HG03558 (cell line): ENCODE data around the gene POU2AF3.

ENCODE experiments used
- ATAC-seq: cut with Tn5 transposase; IDR thresholded peaks from one replicate; pipeline ENCODE4 v1.9.1; 2021; ENCODE audit warnings: moderate number of reproducible peaks; ENCODE audit not compliant: unreplicated experiment; ENCODE audit errors: extremely low read depth

The POU2AF3 gene

DNA sequence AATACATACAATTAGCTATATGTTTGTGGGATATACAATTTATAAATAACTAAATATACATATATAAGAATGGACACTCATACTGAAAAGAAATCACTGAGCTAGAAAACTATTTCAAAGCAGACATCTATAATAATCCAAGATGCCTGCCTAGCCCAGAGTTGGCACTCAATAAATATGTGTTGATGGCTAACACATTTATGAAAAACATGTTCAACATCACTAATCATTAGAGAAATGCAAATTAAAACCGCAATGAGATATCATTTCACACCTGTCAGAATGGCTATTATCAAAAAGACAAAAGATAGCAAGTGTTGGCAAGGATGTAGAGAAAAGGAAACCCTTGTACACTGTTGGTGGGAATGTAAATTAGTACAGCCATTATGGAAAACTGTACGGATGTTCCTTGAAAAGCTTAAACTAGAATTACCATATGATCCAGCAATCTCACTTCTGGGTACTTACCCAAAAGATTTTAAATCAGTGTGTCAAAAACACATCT, 50.9 kb downstream of the POU2AF3 start:
- no peak for ATAC-seq

DNA sequence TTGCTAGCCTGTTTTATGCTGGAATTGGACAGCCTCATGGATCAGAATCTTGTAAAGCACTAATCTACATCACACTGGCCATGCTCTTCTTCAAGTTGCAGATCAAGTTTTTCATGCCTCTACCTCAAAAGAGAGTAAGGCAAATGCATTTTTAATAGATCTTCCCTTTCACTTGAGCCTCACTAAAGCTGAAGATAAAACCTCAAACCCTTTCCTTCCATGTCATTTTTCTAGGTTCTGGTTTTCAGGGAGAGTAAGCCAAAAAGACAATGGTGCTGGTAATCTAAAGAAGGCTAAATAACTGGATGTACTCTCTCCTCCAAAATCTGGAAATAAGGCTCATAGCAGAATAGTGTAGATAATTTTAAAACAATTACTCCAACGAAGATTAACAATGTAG, 52.5 kb downstream of the POU2AF3 start:
- ATAC-seq, result no peak

DNA sequence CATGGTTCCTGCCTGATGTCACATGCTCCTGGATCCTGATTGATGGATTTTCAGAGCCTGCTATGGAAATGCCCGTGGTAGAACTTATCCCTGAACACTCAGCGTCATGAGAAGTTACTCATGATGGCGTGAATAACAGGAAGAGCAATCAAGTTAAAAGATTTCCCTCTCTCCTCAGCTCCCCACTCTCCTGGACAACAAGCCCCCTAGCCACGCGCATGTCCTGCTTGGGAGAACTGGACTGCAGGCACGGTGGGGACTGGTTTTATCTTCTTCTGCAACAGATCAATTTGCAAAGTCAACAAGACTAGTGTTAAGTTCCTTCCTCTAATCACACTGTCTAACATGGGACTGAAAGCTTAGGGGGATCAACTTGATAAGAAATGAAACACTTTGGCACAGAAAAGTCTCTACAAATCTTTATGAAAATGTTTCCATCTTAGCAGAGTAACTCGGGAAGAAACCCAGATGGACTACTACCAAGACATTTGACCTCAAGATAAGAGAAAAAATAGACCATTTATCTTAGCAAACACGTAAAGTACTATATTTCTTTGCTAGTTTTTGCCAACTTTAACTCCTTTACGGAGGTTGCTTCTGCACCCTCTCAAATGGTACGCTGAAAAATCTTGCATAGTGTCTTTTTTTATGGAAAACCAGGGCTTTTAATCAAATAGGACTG, 53.2 kb downstream of the POU2AF3 start:
- no peak for ATAC-seq

DNA sequence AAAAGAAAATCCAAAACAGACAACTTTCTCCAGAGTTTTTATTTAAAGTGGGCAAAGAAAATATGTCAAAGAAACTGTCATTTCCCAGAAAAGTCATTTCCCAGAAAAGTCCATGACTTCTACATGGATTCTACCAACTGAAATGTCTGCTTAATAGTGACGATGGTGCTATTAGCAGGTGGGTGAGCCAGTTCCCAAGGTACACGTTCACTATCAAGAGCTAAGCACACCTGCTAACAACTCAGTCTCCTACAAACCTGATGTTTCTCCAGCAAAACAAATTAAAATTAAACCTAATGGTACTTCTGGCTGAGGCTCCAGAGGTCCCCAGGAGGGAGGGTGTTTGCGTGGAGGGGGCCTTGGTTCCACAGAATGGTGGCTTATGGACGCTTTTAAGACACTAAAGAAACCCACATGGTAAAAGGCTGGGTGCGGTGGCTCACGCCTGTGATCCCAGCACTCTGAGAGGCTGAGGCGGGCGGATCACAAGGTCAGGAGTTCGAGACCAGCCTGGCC, 53.9 kb downstream of the POU2AF3 start:
- no peak for ATAC-seq

DNA sequence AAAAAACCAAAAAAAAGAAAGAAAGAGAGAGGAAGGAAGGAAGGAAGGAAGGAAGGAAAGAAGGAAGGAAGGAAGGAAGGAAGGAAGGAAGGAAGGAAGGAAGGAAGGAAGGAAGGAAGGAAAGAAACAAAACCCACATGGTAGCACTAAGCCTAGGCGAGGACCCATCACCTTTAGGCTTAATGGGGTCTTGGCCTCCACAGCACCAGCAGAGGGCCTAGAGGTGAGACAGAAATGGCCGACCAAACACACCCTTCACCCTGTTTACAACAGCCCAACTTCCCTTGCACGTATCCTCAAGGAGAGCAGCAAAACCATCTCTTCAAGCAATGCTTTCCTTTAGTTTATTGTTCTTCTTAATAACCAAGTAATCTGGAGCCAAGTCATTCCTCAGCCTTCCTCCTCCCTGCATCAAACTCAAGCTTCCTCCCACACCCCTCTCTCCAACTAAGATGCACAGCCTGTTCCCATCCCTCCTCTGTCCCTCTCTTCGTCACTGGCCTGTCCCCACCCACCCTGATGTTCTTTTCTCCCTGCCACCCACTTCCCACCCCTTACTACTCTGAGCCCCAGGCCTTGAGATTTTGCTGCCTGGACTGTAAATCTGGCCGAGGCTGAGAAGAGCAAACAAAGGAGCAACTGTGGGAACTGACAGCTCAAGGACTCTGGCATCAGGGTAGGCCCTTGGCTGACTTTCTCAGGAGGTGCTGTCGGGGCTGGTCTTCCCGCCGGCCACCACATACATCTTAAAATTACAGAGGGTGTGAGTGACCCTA, 54.8 kb downstream of the POU2AF3 start:
- ATAC-seq, result no peak

DNA sequence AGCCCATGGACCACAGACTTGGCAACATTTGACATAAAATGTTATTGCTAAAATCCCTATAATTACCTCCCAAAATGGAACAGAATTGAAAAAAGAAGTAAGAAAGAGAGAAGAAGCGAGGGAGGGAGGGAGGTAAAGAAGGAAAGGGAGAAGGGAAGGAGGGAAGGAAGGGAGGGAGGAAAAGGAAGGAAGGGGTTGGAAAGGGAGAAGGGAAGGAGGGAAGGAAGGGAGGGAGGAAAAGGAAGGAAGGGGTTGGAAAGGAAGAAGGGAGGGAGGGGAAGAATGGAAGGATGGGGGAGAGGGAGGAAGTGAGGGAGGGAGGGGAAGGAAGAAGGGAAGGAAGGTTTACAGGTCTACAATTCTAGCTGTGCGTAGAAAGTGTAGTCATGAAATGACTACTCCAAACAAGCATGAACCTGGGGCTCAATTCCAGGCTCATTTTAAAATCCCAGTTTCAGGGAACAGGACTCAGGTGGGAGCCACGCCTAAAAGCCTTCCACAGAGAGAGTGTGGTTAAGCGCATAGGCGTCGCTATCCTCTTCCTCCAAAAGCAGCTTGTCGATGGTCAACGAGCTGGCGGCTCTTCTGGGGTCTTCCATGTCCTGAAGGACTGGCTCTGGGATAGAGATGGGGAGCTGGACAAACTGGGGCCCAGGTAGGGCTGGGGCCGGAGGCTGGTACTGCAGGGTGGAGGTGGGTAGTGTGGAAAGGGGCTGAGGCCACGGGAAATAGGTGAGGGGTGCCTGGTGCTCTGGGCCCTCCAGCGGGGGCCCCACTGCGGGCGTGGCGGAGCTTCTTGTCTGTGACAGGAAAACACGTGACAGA, 55.6 kb downstream of the POU2AF3 start:
- no peak for ATAC-seq

DNA sequence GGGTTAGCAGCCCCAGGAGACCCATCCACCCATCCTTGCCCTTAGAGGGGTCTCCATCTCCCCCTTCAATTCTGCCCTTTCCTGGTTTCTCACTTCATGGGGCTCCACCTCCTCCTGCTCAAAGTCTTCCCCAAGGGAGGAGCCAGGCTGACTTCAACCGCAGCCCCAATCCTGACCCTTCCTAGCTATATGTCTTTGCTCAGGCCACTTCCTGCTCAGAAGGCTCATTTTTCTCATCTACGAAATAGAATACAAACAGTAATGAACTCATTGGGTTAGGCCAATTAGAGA, 56.2 kb downstream of the POU2AF3 start:
- no peak for ATAC-seq

DNA sequence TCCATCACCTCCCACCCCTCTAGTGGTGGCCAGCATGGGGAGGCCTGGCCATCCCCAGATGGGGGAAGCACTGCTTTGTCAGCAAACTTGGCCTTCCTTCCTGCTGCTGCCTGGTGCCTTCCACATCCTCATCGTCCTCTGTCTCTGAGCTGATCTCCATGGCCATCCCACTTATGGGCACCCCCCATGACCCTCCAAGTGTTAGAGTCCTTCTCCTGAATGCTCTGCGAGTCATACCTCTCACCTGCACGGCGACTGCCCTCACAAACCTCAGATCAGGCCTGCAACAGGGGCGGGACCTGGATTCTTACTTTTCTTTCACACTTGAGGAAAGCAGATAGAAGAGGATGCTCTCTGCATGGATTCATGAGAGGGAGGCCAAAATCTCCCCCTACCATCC, 56.8 kb downstream of the POU2AF3 start:
- ATAC-seq, result no peak

DNA sequence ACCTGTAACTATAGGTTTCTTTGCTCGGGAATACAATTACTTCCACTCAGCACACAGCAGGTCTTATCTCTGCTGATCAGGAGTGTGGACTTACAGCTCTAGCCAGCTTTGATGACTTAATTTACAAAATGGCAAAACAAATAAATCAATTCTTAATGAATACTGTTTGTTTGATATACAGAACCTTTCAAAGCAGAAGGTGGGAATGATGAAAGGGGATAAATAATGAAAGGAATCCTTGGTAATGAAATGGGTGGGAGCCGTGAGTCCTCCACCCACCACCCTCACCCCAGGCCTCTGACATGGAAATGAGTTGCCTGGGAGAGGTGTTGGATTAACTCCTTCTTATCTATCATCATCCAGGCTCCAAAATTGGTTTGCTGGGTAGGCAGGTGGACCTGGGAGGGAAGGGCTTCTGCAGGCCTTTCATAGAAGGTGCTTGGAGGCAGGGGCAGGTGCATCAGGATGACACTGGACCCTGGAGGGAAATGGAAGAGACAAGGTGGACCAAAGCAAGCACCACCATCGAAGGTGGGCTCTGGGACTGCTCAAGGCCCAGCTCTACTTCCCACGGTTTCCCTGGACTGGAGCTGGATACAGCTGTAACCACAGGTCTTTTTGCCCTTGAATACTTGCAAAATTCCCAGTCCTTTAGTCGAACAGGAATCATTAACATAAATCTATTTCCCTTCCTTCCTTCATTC, 57.8 kb downstream of the POU2AF3 start:
- no peak for ATAC-seq

DNA sequence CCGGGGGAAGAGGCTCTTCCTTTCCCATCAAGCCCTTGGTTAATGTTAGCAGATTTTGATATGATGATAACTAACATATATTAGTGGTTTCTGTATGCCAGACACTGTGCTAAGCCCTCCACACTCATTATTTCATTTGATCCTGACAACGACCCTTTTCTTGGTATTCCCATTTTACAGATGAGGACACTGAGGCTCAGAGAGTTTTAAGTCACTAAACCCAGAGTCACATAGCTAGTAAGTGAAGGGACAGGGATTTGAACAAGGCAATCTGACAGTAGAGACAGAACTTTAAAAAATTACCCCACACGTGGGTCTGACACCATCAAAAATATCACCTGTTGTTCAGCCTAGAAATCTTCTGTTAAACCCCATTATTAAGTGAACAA, 58.3 kb downstream of the POU2AF3 start:
- no peak for ATAC-seq

DNA sequence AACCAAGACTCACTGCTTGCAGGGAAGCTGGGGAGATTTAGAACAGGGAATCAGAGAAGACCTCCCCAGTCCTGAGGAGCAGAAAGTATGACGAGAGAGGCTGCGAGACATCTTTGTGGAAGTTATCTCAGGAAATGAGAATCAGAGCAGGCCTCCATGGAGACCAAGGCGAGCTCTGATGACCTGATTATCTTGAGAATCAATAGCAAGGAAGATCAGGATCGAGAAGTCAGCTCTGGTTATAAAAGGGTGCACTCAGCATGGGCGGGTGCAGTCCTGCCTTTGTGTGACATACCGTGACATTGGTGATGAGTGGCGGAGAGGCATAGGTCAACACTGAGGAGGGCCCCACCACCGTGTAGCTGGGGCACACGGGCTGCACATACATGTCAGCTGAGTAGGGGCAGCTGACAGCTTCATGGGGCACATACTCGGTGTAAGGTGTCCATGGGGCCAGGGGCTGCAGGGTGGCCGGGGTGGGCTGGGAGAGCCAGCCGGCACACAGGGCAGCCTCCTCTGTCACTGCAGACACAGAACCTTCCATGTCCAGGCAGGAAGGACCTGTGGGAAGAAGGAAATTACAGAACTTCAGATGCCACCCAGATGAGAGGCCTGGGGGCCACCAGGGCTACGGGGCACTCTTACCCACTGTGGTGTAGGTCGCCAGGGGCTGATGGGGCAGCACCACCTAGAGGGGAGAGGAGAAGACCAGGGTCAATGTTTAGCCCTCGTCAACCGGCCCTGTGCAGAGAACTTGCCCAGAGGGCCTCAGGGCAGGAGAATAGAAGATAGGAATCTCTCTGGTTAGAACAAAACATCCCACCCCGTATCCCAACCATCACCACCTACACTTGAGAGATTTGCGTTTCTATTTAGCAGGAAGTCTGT, 59.0 kb downstream of the POU2AF3 start:
- no peak for ATAC-seq
